ENCODE measurements around the gene TALDO1.

GRCh38 chr11:789943-790342 lies 42.7 kb downstream of the TALDO1 start, which contains the start of gene CEND1:
- TF ChIP-seq CTCF (IDR thresholded peaks at IDR 0.05) (no peak), EP300 (IDR thresholded peaks at IDR 0.05) (no peak), POLR2A (IDR thresholded peaks at IDR 0.05) (no peak)
